IPS-15b (cell line): ENCODE measurements around the gene UROS.

Experiments
- H3K27me3 ChIP-seq: one replicate; pipeline ENCODE4 v1.6.1; 2013; ENCODE audit warnings: low read length; ENCODE audit not compliant: control insufficient read depth, insufficient read depth
- H3K36me3 ChIP-seq: one replicate; pipeline ENCODE4 v1.6.1; 2013; ENCODE audit warnings: low read length; ENCODE audit not compliant: control insufficient read depth, insufficient read depth
- H3K4me1 ChIP-seq: one replicate; pipeline ENCODE4 v1.6.1; 2013; ENCODE audit warnings: mild to moderate bottlenecking, low read length; ENCODE audit not compliant: control insufficient read depth, insufficient read depth
- H3K4me3 ChIP-seq: one replicate; pipeline ENCODE4 v1.5.1; 2013; ENCODE audit warnings: low read depth, low read length
- H3K9ac ChIP-seq: one replicate; pipeline ENCODE4 v1.6.1; 2013; ENCODE audit warnings: low read depth, mild to moderate bottlenecking, low read length
- H3K9me3 ChIP-seq: one replicate; pipeline ENCODE4 v1.6.1; 2013; ENCODE audit warnings: mild to moderate bottlenecking, low read length; ENCODE audit not compliant: control insufficient read depth, insufficient read depth

UROS gene

DNA sequence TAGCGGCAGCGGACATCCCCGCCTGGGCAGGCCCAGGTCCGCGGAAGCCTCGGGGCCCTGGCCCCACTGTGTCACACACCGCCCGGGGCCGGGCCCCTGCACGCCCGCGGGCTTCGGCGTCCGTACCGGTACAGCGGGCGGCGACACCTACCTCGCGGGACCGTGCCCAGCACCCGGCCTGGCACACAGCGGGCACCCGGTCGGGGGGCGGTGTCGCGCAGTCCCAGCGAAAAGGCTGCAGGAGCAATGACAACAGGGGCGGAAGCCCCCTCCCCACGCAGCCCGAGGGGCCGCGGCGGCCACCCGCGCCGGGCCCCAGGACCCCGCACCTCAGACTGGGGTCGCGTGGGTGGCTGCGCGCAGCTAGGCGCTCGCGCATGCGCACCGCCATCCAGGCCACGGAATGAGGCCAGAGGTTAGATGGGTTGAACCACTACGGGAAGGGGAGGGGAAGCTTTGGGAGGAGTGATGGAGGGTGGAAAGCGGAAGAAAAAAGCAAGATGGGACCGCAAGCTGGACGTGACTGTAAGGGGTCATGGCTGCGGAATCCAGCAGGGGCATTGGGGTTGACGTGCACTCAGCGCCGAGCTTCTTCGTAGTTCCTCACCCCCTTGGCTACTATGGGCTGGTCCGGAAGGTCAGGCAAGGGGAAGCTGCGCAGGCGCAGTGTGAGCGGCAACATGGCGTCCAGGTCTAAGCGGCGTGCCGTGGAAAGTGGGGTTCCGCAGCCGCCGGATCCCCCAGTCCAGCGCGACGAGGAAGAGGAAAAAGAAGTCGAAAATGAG is at the start of gene UROS, which contains the start of gene BCCIP:
TSS of gene UROS (minus strand) at position 381 of the 785 bp plus-strand sequence. CDS start 6,759 bp downstream, outside the sequence.
TSS of gene BCCIP (plus strand) at position 669 of the 785 bp plus-strand sequence. CDS start at position 681, 12 bp downstream.
- no peaks in the 10 kb centered on the region for H3K27me3 ChIP-seq
- peak within 1 kb of the TSS; percentile 99 for H3K9ac ChIP-seq
- H3K9me3 ChIP-seq: no peaks in the 10 kb centered on the region
- no peaks in the 10 kb centered on the region for H3K4me1 ChIP-seq
- H3K36me3 ChIP-seq: peaks cover 4% of the 10 kb centered on the region
- peak within 1 kb of the TSS; percentile 99 for H3K4me3 ChIP-seq

GRCh38 chr10:125871338-125871737 is 48.3 kb upstream of the UROS start:
- Histone ChIP-seq H3K9me3 (peaks cover 7% of the 10 kb centered on the region), H3K27me3 (no peaks in the 10 kb centered on the region), H3K4me3 (no peak overlapping the region), H3K4me1 (peaks cover 5% of the 10 kb centered on the region), H3K9ac (no peak overlapping the region), H3K36me3 (no peaks in the 10 kb centered on the region)

- no peaks in the 10 kb centered on the region for H3K9me3 ChIP-seq
- H3K4me1 ChIP-seq: peaks cover 5% of the 10 kb centered on the region
- no peaks in the 10 kb centered on the region for H3K27me3 ChIP-seq
- no peak overlapping the region for H3K4me3 ChIP-seq
- no peak overlapping the region for H3K9ac ChIP-seq
- H3K36me3 ChIP-seq: no peaks in the 10 kb centered on the region
These were observed 45.4 kb upstream of the UROS start for GRCh38 chr10:125868372-125868975.

DNA sequence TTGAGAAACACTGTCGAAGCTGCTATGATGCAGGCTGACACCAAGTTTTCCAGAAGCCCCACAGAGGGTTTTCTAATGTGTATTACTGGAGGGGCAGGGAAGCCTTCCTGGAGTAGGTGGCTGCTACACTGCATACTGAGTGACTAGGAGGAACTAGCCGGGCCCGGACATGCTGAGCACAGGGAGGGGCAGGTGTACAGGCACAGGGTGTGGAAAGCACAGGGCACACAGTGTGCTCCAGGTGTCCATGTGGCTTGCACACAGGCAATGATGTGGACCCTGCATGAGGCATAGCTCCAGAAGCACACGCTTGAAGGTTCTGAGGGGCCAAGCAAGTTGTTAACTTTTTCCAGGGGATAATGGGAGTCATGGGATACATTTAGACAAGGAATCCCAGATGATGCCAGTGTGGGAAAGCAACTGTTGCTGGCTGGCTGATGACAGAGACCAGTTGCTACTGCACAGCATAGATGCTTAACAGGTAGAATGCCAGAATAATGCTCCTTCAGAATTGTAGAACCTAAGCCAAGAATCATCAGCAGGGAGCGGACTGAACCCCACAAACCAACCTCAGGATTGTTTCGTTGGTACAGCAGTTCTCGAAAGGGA is 43.5 kb upstream of the UROS start:
- Histone ChIP-seq H3K9ac (no peak overlapping the region), H3K27me3 (no peaks in the 10 kb centered on the region), H3K4me1 (peaks cover 5% of the 10 kb centered on the region), H3K36me3 (no peaks in the 10 kb centered on the region), H3K9me3 (no peaks in the 10 kb centered on the region), H3K4me3 (no peak overlapping the region)

- no peak overlapping the region for H3K4me3 ChIP-seq
- no peaks in the 10 kb centered on the region for H3K36me3 ChIP-seq
- no peak overlapping the region for H3K9ac ChIP-seq
- H3K9me3 ChIP-seq: no peaks in the 10 kb centered on the region
- H3K27me3 ChIP-seq: no peaks in the 10 kb centered on the region
- H3K4me1 ChIP-seq: no peaks in the 10 kb centered on the region
These were observed 42.1 kb upstream of the UROS start for GRCh38 chr10:125865120-125865519.

- H3K9ac ChIP-seq: no peak overlapping the region
- peaks cover 2% of the 10 kb centered on the region for H3K4me1 ChIP-seq
- no peaks in the 10 kb centered on the region for H3K9me3 ChIP-seq
- H3K36me3 ChIP-seq: no peaks in the 10 kb centered on the region
- no peak overlapping the region for H3K4me3 ChIP-seq
- H3K27me3 ChIP-seq: no peaks in the 10 kb centered on the region
These were observed 36.2 kb upstream of the UROS start for GRCh38 chr10:125859128-125859817.

GRCh38 chr10:125857185-125857760 is 34.2 kb upstream of the UROS start:
- Histone ChIP-seq H3K36me3 (no peaks in the 10 kb centered on the region), H3K4me1 (peaks cover 2% of the 10 kb centered on the region), H3K27me3 (no peaks in the 10 kb centered on the region), H3K4me3 (no peak overlapping the region), H3K9ac (no peak overlapping the region), H3K9me3 (no peaks in the 10 kb centered on the region)

- Histone ChIP-seq H3K36me3 (no peaks in the 10 kb centered on the region), H3K4me1 (peaks cover 2% of the 10 kb centered on the region), H3K9me3 (no peaks in the 10 kb centered on the region), H3K27me3 (no peaks in the 10 kb centered on the region), H3K4me3 (no peak overlapping the region), H3K9ac (no peak overlapping the region)
These were observed 29.4 kb upstream of the UROS start for GRCh38 chr10:125852487-125852886.

DNA sequence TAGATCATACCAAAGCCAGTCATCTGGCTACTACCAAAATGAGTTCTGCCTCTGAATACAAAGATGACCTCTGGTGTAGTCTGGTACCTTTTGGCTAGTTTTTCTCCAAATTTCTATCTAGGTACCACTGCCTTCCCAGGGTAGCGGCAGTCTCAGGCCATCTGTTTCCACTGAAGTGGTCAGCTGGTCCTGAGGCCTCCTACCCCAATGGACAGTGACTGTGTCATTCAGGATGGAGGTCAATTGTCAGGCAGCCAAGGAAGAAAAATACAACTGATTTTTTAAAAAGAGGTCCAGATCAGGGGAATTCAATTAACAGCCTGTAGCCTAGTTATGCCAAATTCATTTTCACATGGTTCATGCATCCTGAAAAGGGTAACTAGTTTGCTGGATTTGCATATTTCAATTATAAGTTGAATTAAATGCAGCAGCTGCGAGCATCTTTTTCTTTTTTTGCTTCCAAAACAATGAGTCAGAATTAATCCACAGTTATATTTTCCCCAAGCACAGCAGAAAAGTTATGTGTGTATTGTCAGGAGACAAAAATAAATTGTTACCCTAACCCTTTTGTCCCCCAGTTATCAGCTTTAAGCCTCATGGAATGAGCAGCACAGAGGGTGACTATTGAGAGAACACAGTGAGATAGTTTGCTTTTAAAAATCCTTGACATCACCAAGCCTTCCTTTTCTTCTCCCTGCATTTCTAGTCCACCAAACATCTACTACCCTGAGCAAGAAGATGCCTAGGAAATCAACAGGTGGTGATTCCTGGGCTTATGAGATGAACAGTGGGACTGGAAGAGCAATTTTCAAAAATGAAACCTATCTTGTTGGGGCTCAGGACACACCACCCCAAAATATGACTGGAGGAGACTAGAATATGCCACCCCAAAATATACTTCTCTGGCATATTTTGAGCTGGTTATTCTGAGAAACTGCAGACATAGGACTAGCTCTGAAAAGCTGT is 28.0 kb upstream of the UROS start:
- no peaks in the 10 kb centered on the region for H3K27me3 ChIP-seq
- no peaks in the 10 kb centered on the region for H3K4me1 ChIP-seq
- no peak overlapping the region for H3K4me3 ChIP-seq
- H3K36me3 ChIP-seq: no peaks in the 10 kb centered on the region
- no peak overlapping the region for H3K9ac ChIP-seq
- H3K9me3 ChIP-seq: no peaks in the 10 kb centered on the region

DNA sequence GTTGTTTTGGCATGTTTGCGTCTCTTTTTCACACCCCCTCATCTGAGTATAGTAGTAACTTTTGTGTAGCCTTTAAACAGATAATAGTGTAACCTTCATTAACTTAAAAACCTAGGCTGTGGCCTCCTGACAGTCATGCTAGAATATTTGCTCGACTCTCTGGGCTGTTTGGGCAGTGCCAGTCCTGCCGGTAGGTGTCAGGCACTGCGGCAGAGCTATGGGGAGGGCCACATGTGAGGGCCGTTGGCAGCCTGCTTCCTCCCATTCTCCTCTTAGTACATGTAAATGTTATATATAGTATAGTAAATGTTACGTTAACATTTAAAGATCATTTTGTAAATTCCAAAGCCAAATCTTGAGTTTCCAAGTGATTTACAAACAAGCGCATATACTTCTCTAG is 26.4 kb upstream of the UROS start:
- Histone ChIP-seq H3K9me3 (no peaks in the 10 kb centered on the region), H3K36me3 (peaks cover 3% of the 10 kb centered on the region), H3K27me3 (no peaks in the 10 kb centered on the region), H3K9ac (no peak overlapping the region), H3K4me3 (no peak overlapping the region), H3K4me1 (no peaks in the 10 kb centered on the region)
